Transverse colon (tissue), 4 donors: ENCODE results near the gene VARS1. TPM values are rescaled to one million over a fixed set of nuclear protein-coding genes. Genes with fewer than 3 reads are reported as not detected.

Experiments used
- DNase-seq: peaks from one replicate; pipeline ENCODE4 v3.0.0-alpha.2; 2019
- H3K27ac ChIP-seq, 4 donors: fragments of 200-600 bp; sonication (generic); 2 replicates each; pipeline ENCODE4 v1.5.1; 2016 to 2018; ENCODE audit warnings: inconsistent platforms in 4 of 4
- H3K27me3 ChIP-seq: fragments of 200-600 bp; sonication (generic); 2 replicates; pipeline ENCODE4 v1.5.1; 2017; ENCODE audit warnings: inconsistent platforms
- H3K36me3 ChIP-seq, 4 donors: fragments of 200-600 bp; sonication (generic); 2 replicates each; pipeline ENCODE4 v1.5.1; 2017 to 2019; ENCODE audit warnings: inconsistent platforms in 4 of 4
- H3K4me1 ChIP-seq, 4 donors: fragments of 200-600 bp; sonication (generic); 2 replicates each; pipeline ENCODE4 v1.5.1; 2017 to 2020; ENCODE audit warnings: inconsistent platforms in 4 of 4
- H3K4me3 ChIP-seq, 4 donors: fragments of 200-600 bp; sonication (generic); 1 replicate in 1 of 4; 2 replicates in 3 of 4; pipeline versions ENCODE4 v1.5.1 to v1.6.1; 2017 to 2019; ENCODE audit warnings: inconsistent platforms in 4 of 4
- H3K9me3 ChIP-seq, 2 donors: fragments of 200-600 bp; sonication (generic); 2 replicates each; pipeline ENCODE4 v1.5.1; 2017 to 2019; ENCODE audit warnings: inconsistent platforms in 2 of 2
- EP300 ChIP-seq: sonication (generic); formaldehyde crosslinking; IDR thresholded peaks from one replicate; pipeline ENCODE4 v1.6.1; 2017; ENCODE audit warnings: antibody characterized with exemption, low read depth
- POLR2A ChIP-seq: fragments of 450-650 bp; IDR thresholded peaks from one replicate; pipeline ENCODE4 v1.6.1; 2016; ENCODE audit warnings: antibody characterized with exemption, mild to moderate bottlenecking, moderate library complexity
- POLR2AphosphoS5 ChIP-seq, 3 donors: sonication (generic); formaldehyde crosslinking; IDR thresholded peaks; one replicate each; pipeline ENCODE4 v1.6.1; 2016; ENCODE audit warnings: antibody characterized with exemption in 3 of 3
- WGBS, 2 donors: methylation state at CpG; one replicate each; pipeline ENCODE4 v1.1.5; 2018; ENCODE audit warnings: low coverage in 1 of 2; 5-methylcytosine and 5-hydroxymethylcytosine counted together
- in situ Hi-C, 4 donors: fragments of 200-750 bp; cut with MboI; loops; one replicate each; pipeline versions ENCODE4 v1.15.0 to v1.15.1; 2017; ENCODE audit warnings: low sequenced_read_pairs in 3 of 4, low pct_ligation_motif_present in 1 of 4, low pct_unique_long_range_greater_than_20kb in 1 of 4
- intact Hi-C: fragments of 100-400 bp; cut with DNase I; formaldehyde crosslinking; loops from one replicate; pipeline ENCODE4 v1.15.1; 2023; ENCODE audit warnings: low total_unique reads
- total RNA-seq, 4 donors: library from RNA; depleted of rRNA; stranded (reverse); fragments of >200 nt; gene quantifications; one replicate each; pipeline ENCODE4 v1.1.0, GENCODE V29; 2016
- TF ChIP-seq, protein P1 (sequence below), 5 experiments: fragments of 200-600 bp in 3 of 5; fragments of 450-650 bp in 2 of 5; sonication (generic) in 3 of 5; IDR thresholded peaks; 1 replicate in 2 of 5; 2 replicates in 3 of 5; pipeline ENCODE4 v1.5.1; 2016 to 2017; ENCODE audit warnings: antibody characterized with exemption in 5 of 5, inconsistent platforms in 3 of 5, mild to moderate bottlenecking in 2 of 5, moderate library complexity in 1 of 5

The VARS1 gene
- total RNA-seq, 4 donors from 2014 or later = 18.0 to 54.7 (median 31.1) TPM

GRCh38 chr6:31764198-31764597 lies 31.4 kb downstream of the VARS1 start:
- peaks cover 0 to 10% (median 0%) of the 10 kb centered on the region in 4 donors for H3K4me1 ChIP-seq
- intact Hi-C loops (no loop called here), in situ Hi-C loops (loop anchor here in 1 of 4 donors (10.0 kb wide), 1 partner anchor 79 kb away; the partner anchor contains the start of gene LY6G5C)
- no peaks in the 10 kb centered on the region for H3K9me3 ChIP-seq
- H3K27ac ChIP-seq = no peak overlapping the region
- H3K27me3 ChIP-seq = no peaks in the 10 kb centered on the region
- WGBS, 2 donors = 60 to 75% methylated on average over 1 to 4 of the region's 4 CpGs
- H3K4me3 ChIP-seq = no peak overlapping the region
- DNase-seq = no peak
- H3K36me3 ChIP-seq = no peaks in the 10 kb centered on the region
- TF ChIP-seq POLR2AphosphoS5 (IDR thresholded peaks at IDR 0.05) (no peak), EP300 (no peak), POLR2A (no peak)
- TF ChIP-seq, protein P1, sequence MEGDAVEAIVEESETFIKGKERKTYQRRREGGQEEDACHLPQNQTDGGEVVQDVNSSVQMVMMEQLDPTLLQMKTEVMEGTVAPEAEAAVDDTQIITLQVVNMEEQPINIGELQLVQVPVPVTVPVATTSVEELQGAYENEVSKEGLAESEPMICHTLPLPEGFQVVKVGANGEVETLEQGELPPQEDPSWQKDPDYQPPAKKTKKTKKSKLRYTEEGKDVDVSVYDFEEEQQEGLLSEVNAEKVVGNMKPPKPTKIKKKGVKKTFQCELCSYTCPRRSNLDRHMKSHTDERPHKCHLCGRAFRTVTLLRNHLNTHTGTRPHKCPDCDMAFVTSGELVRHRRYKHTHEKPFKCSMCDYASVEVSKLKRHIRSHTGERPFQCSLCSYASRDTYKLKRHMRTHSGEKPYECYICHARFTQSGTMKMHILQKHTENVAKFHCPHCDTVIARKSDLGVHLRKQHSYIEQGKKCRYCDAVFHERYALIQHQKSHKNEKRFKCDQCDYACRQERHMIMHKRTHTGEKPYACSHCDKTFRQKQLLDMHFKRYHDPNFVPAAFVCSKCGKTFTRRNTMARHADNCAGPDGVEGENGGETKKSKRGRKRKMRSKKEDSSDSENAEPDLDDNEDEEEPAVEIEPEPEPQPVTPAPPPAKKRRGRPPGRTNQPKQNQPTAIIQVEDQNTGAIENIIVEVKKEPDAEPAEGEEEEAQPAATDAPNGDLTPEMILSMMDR (IDR thresholded peaks at IDR 0.05) = no peak

GRCh38 chr6:31763619-31763940 lies 32.0 kb downstream of the VARS1 start:
- DNase-seq = no peak
- in situ Hi-C loops (loop anchor here in 1 of 4 donors (10.0 kb wide), 1 partner anchor 79 kb away; the partner anchor contains the start of gene LY6G5C), intact Hi-C loops (no loop called here)
- Histone ChIP-seq H3K27me3 (no peaks in the 10 kb centered on the region), H3K36me3 (no peaks in the 10 kb centered on the region), H3K9me3 (no peaks in the 10 kb centered on the region), H3K27ac (no peak overlapping the region), H3K4me3 (no peak overlapping the region), H3K4me1 (peaks cover 0 to 10% (median 0%) of the 10 kb centered on the region in 4 donors)
- 17 to 24% methylated on average over 1 of the region's 1 CpG for WGBS, 2 donors
- TF ChIP-seq, protein P1 (IDR thresholded peaks at IDR 0.05) = no peak
- TF ChIP-seq POLR2A = no peak
- TF ChIP-seq EP300 = no peak
- no peak for TF ChIP-seq POLR2AphosphoS5 (IDR thresholded peaks at IDR 0.05)

DNA sequence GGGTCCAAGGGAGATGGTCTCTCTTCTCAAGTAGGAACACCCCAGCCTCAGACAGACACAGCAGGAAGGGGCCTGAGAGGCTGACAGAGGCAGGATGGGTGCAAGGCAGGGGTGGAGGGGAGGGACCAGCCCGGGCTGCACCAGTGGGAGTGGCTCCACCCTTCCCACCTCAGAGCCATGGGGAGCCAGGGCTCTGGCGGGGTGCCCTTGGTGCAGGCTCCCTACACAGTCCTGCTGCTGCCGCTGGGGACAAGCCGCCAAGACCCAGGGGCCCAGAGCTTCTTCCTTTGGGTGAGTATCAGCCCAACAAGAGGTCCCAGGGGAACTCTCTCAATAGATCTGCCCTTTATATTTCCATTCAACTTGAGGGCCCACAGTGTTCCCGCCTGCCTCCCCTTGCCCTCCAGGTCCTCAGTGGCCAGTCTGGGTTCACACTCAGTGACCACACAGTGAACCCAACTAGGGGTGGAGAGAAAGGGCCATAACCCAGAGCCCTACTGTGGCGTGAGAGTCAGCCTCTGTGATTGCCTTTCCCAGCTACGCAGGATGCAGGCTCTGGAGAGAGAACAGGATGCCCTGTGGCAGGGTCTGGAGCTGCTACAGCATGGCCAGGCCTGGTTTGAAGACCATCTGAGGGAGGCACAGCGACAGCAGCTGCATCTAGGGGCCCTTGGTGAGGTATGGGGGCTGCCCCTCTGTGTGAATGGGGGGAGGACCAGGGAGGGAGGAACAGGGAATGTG lies 32.5 kb downstream of the VARS1 start:
- H3K27ac ChIP-seq = no peak overlapping the region
- H3K9me3 ChIP-seq = no peaks in the 10 kb centered on the region
- in situ Hi-C loops = loop anchor here in 1 of 4 donors (10.0 kb wide), 1 partner anchor 78 kb away; the partner anchor contains the start of gene LY6G5C
- no peak for DNase-seq
- no peaks in the 10 kb centered on the region for H3K36me3 ChIP-seq
- no peaks in the 10 kb centered on the region for H3K27me3 ChIP-seq
- H3K4me3 ChIP-seq = no peak overlapping the region
- 83% methylated on average over 8 of the region's 8 CpGs; no CpG with 5 or more reads in 1 of the 2 donors for WGBS, 2 donors
- intact Hi-C loops = no loop called here
- TF ChIP-seq, protein P1 (IDR thresholded peaks at IDR 0.05) = no peak
- no peak for TF ChIP-seq EP300
- no peak for TF ChIP-seq POLR2AphosphoS5 (IDR thresholded peaks at IDR 0.05)
- no peak for TF ChIP-seq POLR2A
- peaks cover 0 to 10% (median 0%) of the 10 kb centered on the region in 4 donors for H3K4me1 ChIP-seq

GRCh38 chr6:31762356-31762755 lies 33.2 kb downstream of the VARS1 start, which contains the start of gene SAPCD1:
Gene SAPCD1, plus strand, starts transcription at chr6:31762656. Its CDS starts 399 bp downstream, at chr6:31763055.
- H3K27ac ChIP-seq = no peak within 1 kb of the TSS
- intact Hi-C loops (no loop called here), in situ Hi-C loops (loop anchor here in 1 of 4 donors (10.0 kb wide), 1 partner anchor 78 kb away; the partner anchor contains the start of gene LY6G5C)
- no peaks in the 10 kb centered on the region for H3K27me3 ChIP-seq
- 76 to 100% methylated on average over 2 to 4 of the region's 4 CpGs for WGBS, 2 donors
- peaks cover 0 to 10% (median 0%) of the 10 kb centered on the region in 4 donors for H3K4me1 ChIP-seq
- TF ChIP-seq, protein P1 (IDR thresholded peaks at IDR 0.05) = no peak
- TF ChIP-seq POLR2AphosphoS5 (IDR thresholded peaks at IDR 0.05) (no peak), POLR2A (no peak), EP300 (no peak)
- H3K4me3 ChIP-seq = no peak within 1 kb of the TSS
- no peak for DNase-seq
- no peaks in the 10 kb centered on the region for H3K9me3 ChIP-seq
- no peaks in the 10 kb centered on the region for H3K36me3 ChIP-seq
